GM20431 (cell line): Measurements from ENCODE around the gene GLS.
"Not testable (repeated sequence)": the region's sequence is repeated elsewhere in the genome, so short reads cannot be mapped to it uniquely, and the experiment has no call there.

ENCODE experiments used
- in situ Hi-C: fragments of 300-500 bp; cut with MseI, MboI; formaldehyde crosslinking; loops from one replicate; pipeline ENCODE4 v1.15.0; 2020; ENCODE audit warnings: low sequenced_read_pairs; ENCODE audit not compliant: unreplicated experiment

GLS gene

GRCh38 chr2:190922376-190922775, 41.8 kb downstream of the GLS start:
- in situ Hi-C loops, result no loop called here

- in situ Hi-C loops, result no loop called here
Observed at GRCh38 chr2:190927301-190927700, 46.7 kb downstream of the GLS start.

GRCh38 chr2:190929919-190930318, 49.3 kb downstream of the GLS start:
- in situ Hi-C loops, result no loop called here

- in situ Hi-C loops, result no loop called here
Observed at GRCh38 chr2:190930411-190930810, 49.8 kb downstream of the GLS start.

- in situ Hi-C loops, result no loop called here
Observed at GRCh38 chr2:190932514-190932913, 51.9 kb downstream of the GLS start.

- in situ Hi-C loops, result no loop called here
Observed at GRCh38 chr2:190933361-190933760, 52.7 kb downstream of the GLS start.

- in situ Hi-C loops, result no loop called here
Observed at GRCh38 chr2:190935054-190935453, 54.4 kb downstream of the GLS start.

GRCh38 chr2:190938771-190939335, 58.2 kb downstream of the GLS start:
- in situ Hi-C loops, result no loop called here

- in situ Hi-C loops, result no loop called here
Observed at GRCh38 chr2:190940454-190940853, 59.8 kb downstream of the GLS start.

- in situ Hi-C loops, result no loop called here
Observed at GRCh38 chr2:190941571-190941970, 61.0 kb downstream of the GLS start.

GRCh38 chr2:190942697-190943096, 62.1 kb downstream of the GLS start:
- in situ Hi-C loops, result no loop called here

GRCh38 chr2:190943706-190944105, 63.1 kb downstream of the GLS start:
- in situ Hi-C loops, result no loop called here

- in situ Hi-C loops, result no loop called here
Observed at GRCh38 chr2:190947141-190947540, 66.5 kb downstream of the GLS start.

- in situ Hi-C loops, result no loop called here
Observed at GRCh38 chr2:190947711-190948251, 67.2 kb downstream of the GLS start.

- in situ Hi-C loops, result no loop called here
Observed at GRCh38 chr2:190948671-190949070, 68.0 kb downstream of the GLS start.

- in situ Hi-C loops, result no loop called here
Observed at GRCh38 chr2:190950566-190950991, 70.0 kb downstream of the GLS start.

- in situ Hi-C loops, result no loop called here
Observed at GRCh38 chr2:190953257-190953656, 72.6 kb downstream of the GLS start.

- in situ Hi-C loops, result no loop called here
Observed at GRCh38 chr2:190959911-190960788, 79.5 kb downstream of the GLS start.

- in situ Hi-C loops, result not testable (repeated sequence)
Observed at GRCh38 chr2:190961117-190961516, 80.5 kb downstream of the GLS start.

GRCh38 chr2:190961918-190962487, 81.4 kb downstream of the GLS start:
- in situ Hi-C loops, result no loop called here

- in situ Hi-C loops, result no loop called here
Observed at GRCh38 chr2:190963088-190963487, 82.5 kb downstream of the GLS start.
